ENCODE data around the gene INPP4A. TPM values are rescaled to one million over a fixed set of nuclear protein-coding genes. Genes with fewer than 3 reads are reported as not detected.
"Not testable (repeated sequence)": the region's sequence is repeated elsewhere in the genome, so short reads cannot be mapped to it uniquely, and the experiment has no call there.

Gene INPP4A
- polyA plus RNA-seq, 2 of the 4 experiments (the other 2 are of a cell fraction) = 9.4 to 16.0 TPM

DNA sequence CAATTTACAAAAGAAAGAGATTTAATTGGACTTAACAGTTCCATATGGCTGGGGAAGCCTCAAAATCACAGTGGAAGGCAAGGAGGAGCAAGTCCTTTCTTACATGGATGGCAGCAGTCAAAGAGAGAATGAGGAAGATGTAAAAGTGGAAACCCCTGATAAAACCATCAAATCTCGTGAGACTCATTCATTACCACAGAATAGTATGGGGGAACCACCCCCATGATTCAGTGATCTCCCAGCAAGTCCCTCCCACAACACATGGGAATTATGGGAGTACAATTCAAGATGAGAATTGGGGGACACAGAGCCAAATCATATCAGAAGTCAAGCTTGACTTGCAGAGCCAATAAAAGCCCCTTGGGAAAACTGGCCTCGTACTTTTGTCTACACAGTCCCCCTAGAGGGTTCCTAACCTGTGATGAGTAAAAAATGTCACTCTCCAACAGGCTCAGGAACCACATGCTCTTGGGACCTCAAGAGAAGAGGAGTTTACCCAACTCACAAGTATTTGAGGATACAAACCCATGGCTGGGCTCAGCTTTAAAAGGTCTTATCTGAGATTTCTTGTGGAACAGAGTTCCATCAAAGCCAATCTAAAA, 11.2 kb upstream of the INPP4A start:
- DNase-seq (ENCODE audit: low read depth in 1 of 2, low spot score in 1 of 2) = no peak
- FAIRE-seq = no peak
- Histone ChIP-seq H3K4me3 (no peak overlapping the region), H3K9me3 (0 out of 3 replicates have a peak, but pooled peaks cover 5% of the 10 kb centered on the region), H3K27ac (no peak overlapping the region), H3K4me1 (peaks cover 26% of the 10 kb centered on the region), H3K4me2 (no peak overlapping the region)
- ChIA-PET POLR2A (no interaction called here), CTCF (interaction anchor here (1.2 kb wide), 1 partner anchor 21 kb away, joined by 3 read pairs; no protein-coding TSS in a partner anchor)
- ATAC-seq = no peak
- TF ChIP-seq, protein P1, sequence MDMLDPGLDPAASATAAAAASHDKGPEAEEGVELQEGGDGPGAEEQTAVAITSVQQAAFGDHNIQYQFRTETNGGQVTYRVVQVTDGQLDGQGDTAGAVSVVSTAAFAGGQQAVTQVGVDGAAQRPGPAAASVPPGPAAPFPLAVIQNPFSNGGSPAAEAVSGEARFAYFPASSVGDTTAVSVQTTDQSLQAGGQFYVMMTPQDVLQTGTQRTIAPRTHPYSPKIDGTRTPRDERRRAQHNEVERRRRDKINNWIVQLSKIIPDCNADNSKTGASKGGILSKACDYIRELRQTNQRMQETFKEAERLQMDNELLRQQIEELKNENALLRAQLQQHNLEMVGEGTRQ (IDR thresholded peaks at IDR 0.05) = no peak
- TF ChIP-seq, protein P2, sequence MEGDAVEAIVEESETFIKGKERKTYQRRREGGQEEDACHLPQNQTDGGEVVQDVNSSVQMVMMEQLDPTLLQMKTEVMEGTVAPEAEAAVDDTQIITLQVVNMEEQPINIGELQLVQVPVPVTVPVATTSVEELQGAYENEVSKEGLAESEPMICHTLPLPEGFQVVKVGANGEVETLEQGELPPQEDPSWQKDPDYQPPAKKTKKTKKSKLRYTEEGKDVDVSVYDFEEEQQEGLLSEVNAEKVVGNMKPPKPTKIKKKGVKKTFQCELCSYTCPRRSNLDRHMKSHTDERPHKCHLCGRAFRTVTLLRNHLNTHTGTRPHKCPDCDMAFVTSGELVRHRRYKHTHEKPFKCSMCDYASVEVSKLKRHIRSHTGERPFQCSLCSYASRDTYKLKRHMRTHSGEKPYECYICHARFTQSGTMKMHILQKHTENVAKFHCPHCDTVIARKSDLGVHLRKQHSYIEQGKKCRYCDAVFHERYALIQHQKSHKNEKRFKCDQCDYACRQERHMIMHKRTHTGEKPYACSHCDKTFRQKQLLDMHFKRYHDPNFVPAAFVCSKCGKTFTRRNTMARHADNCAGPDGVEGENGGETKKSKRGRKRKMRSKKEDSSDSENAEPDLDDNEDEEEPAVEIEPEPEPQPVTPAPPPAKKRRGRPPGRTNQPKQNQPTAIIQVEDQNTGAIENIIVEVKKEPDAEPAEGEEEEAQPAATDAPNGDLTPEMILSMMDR (IDR thresholded peaks at IDR 0.05) = no peak
- TF ChIP-seq RARB (CRISPR knock-in tag; IDR thresholded peaks at IDR 0.05) (no peak), TFCP2L1 (CRISPR knock-in tag; IDR thresholded peaks at IDR 0.05) (no peak)
- WGBS (ENCODE audit: missing lambda C conversion rate) = 29% methylated on average over 2 of the region's 2 CpGs

DNA sequence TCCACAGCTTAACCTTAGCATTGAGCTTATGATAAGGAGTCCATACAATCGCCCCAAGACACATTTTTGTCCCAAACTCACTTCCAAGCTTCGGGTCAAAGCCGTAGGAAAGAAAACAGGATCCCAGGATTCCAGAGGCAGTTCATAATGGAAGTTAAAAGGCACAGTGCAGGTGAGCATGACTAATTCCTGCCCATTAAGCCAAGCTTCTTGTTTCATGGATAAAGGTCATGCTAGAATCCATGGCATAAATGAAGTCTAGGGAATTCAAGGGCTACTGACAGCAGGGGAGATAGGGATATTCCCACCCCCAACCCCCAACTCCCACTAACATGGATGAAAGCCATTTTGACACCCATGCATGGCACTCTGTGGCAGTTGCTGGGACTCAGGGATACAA, 10.2 kb upstream of the INPP4A start:
- 27% methylated on average over 3 of the region's 3 CpGs for WGBS (ENCODE audit: missing lambda C conversion rate)
- FAIRE-seq = no peak
- peaks cover 26% of the 10 kb centered on the region for H3K4me1 ChIP-seq
- CTCF ChIA-PET = interaction anchor here (1.2 kb wide), 1 partner anchor 22 kb away, joined by 3 read pairs; no protein-coding TSS in a partner anchor
- no peak for DNase-seq (ENCODE audit: low read depth in 1 of 2, low spot score in 1 of 2)
- H3K4me2 ChIP-seq = no peak overlapping the region
- H3K9me3 ChIP-seq = 0 out of 3 replicates have a peak, but pooled peaks cover 5% of the 10 kb centered on the region
- POLR2A ChIA-PET = no interaction called here
- no peak for ATAC-seq
- H3K4me3 ChIP-seq = no peak overlapping the region
- no peak overlapping the region; a peak in 2 of 6 replicates for H3K27ac ChIP-seq
- TF ChIP-seq ESRRA (IDR thresholded peaks at IDR 0.05; ENCODE audit: borderline replicate concordance, low read length) (no peak), GATA3 (IDR thresholded peaks at IDR 0.05; ENCODE audit: borderline replicate concordance) (no peak), POLR2AphosphoS2 (conservative IDR thresholded peaks at IDR 0.05; ENCODE audit: low read length) (no peak), HEYL (CRISPR knock-in tag; IDR thresholded peaks at IDR 0.05) (no peak), NFE2L2 (conservative IDR thresholded peaks at IDR 0.05; ENCODE audit: low read length) (no peak), ZC3H11A (IDR thresholded peaks at IDR 0.05) (no peak), FOSL2 (IDR thresholded peaks at IDR 0.05) (no peak), FOSL2 (CRISPR knock-in tag; IDR thresholded peaks at IDR 0.05) (no peak)
- TF ChIP-seq, protein P3, sequence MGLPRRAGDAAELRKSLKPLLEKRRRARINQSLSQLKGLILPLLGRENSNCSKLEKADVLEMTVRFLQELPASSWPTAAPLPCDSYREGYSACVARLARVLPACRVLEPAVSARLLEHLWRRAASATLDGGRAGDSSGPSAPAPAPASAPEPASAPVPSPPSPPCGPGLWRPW (IDR thresholded peaks at IDR 0.05) = no peak
- TF ChIP-seq, protein P4, sequence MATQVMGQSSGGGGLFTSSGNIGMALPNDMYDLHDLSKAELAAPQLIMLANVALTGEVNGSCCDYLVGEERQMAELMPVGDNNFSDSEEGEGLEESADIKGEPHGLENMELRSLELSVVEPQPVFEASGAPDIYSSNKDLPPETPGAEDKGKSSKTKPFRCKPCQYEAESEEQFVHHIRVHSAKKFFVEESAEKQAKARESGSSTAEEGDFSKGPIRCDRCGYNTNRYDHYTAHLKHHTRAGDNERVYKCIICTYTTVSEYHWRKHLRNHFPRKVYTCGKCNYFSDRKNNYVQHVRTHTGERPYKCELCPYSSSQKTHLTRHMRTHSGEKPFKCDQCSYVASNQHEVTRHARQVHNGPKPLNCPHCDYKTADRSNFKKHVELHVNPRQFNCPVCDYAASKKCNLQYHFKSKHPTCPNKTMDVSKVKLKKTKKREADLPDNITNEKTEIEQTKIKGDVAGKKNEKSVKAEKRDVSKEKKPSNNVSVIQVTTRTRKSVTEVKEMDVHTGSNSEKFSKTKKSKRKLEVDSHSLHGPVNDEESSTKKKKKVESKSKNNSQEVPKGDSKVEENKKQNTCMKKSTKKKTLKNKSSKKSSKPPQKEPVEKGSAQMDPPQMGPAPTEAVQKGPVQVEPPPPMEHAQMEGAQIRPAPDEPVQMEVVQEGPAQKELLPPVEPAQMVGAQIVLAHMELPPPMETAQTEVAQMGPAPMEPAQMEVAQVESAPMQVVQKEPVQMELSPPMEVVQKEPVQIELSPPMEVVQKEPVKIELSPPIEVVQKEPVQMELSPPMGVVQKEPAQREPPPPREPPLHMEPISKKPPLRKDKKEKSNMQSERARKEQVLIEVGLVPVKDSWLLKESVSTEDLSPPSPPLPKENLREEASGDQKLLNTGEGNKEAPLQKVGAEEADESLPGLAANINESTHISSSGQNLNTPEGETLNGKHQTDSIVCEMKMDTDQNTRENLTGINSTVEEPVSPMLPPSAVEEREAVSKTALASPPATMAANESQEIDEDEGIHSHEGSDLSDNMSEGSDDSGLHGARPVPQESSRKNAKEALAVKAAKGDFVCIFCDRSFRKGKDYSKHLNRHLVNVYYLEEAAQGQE (IDR thresholded peaks at IDR 0.05) = no peak
- TF ChIP-seq, protein P5, sequence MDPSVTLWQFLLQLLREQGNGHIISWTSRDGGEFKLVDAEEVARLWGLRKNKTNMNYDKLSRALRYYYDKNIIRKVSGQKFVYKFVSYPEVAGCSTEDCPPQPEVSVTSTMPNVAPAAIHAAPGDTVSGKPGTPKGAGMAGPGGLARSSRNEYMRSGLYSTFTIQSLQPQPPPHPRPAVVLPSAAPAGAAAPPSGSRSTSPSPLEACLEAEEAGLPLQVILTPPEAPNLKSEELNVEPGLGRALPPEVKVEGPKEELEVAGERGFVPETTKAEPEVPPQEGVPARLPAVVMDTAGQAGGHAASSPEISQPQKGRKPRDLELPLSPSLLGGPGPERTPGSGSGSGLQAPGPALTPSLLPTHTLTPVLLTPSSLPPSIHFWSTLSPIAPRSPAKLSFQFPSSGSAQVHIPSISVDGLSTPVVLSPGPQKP (IDR thresholded peaks at IDR 0.05; ENCODE audit: low read depth, low read length) = no peak
- TF ChIP-seq, protein P6, sequence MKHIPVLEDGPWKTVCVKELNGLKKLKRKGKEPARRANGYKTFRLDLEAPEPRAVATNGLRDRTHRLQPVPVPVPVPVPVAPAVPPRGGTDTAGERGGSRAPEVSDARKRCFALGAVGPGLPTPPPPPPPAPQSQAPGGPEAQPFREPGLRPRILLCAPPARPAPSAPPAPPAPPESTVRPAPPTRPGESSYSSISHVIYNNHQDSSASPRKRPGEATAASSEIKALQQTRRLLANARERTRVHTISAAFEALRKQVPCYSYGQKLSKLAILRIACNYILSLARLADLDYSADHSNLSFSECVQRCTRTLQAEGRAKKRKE (CRISPR knock-in tag; IDR thresholded peaks at IDR 0.05; ENCODE audit: low read depth) = no peak
- TF ChIP-seq, protein P2 (IDR thresholded peaks at IDR 0.05) = no peak

DNA sequence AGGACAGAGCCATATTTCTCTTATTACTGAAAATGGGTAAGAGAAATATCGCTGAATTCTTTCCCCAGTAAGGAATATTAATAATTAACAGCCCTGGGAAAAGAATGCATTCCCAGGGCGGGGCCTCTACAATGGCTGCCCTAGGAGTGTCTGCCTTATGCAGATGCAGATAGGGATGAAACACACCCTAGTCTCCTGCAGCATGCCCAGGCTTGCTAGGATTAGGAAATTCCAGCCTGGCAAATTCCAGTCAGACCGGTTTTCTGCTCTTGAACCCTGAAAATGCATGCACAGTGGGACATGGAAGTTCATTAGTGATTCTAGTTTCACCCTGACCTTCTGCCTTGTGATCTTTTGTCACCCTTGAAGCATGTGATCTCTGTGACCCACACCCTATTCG, 9.0 kb upstream of the INPP4A start:
- CTCF ChIA-PET = interaction anchor here (1.4 to 1.8 kb wide), 2 partner anchors 10 to 15 kb away, joined by 3 to 4 read pairs; no protein-coding TSS in a partner anchor
- DNase-seq (ENCODE audit: low read depth in 1 of 2, low spot score in 1 of 2) (peak in 1 of 2 experiments; percentile 64), ATAC-seq (peak in 1 of 2 experiments; percentile 62; a peak in 3 of 6 replicates)
- POLR2A ChIA-PET, FAIRE-seq, H3K4me3 ChIP-seq, H3K9me3 ChIP-seq: not testable (repeated sequence)
- Histone ChIP-seq H3K27ac (peak overlapping the region; percentile 46 to 66), H3K4me1 (peaks cover 26% of the 10 kb centered on the region), H3K4me2 (peak overlapping the region; percentile 74)
- 32% methylated on average over 4 of the region's 4 CpGs for WGBS (ENCODE audit: missing lambda C conversion rate)
